SU-DHL-6 (cell line): ENCODE data around the gene SMARCAL1.

Experiments
- EZH2phosphoT487 ChIP-seq: fragments of 200-600 bp; sonication (generic), shearing (Covaris generic); conservative IDR thresholded peaks from 2 replicates; pipeline ENCODE4 v1.6.1; 2018; ENCODE audit warnings: mild to moderate bottlenecking, antibody characterized with exemption, low read length, moderate library complexity, mixed read lengths
- TF ChIP-seq, protein P1 (sequence below): fragments of 200-600 bp; sonication (generic); IDR thresholded peaks from one replicate; pipeline ENCODE4 v1.5.1; 2017; ENCODE audit warnings: antibody characterized with exemption, mild to moderate bottlenecking, low read length, moderate library complexity; ENCODE audit not compliant: insufficient read depth, poor library complexity, severe bottlenecking

- no peak for TF ChIP-seq EZH2phosphoT487
- TF ChIP-seq, protein P1, sequence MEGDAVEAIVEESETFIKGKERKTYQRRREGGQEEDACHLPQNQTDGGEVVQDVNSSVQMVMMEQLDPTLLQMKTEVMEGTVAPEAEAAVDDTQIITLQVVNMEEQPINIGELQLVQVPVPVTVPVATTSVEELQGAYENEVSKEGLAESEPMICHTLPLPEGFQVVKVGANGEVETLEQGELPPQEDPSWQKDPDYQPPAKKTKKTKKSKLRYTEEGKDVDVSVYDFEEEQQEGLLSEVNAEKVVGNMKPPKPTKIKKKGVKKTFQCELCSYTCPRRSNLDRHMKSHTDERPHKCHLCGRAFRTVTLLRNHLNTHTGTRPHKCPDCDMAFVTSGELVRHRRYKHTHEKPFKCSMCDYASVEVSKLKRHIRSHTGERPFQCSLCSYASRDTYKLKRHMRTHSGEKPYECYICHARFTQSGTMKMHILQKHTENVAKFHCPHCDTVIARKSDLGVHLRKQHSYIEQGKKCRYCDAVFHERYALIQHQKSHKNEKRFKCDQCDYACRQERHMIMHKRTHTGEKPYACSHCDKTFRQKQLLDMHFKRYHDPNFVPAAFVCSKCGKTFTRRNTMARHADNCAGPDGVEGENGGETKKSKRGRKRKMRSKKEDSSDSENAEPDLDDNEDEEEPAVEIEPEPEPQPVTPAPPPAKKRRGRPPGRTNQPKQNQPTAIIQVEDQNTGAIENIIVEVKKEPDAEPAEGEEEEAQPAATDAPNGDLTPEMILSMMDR = no peak
These were observed 14.7 kb downstream of the SMARCAL1 start for GRCh38 chr2:216426938-216427337.
